ENCODE results near the gene DCBLD2. TPM values are rescaled to one million over a fixed set of nuclear protein-coding genes. Genes with fewer than 3 reads are reported as not detected.

Gene DCBLD2
- total and polyA plus RNA-seq, 9 donors: 13.5 to 58.7 (median 38.0) TPM

GRCh38 chr3:98801043-98801747 is 100.3 kb downstream of the DCBLD2 start:
- intact Hi-C loops (cut with DNase I): no loop called here
- no peaks in the 10 kb centered on the region for H3K4me1 ChIP-seq (ENCODE audit: insufficient read depth)
- H3K9me3 ChIP-seq: no peaks in the 10 kb centered on the region
- TF ChIP-seq CTCF (IDR thresholded peaks at IDR 0.05) (no peak), POLR2A (IDR thresholded peaks at IDR 0.05) (no peak), EP300 (IDR thresholded peaks at IDR 0.05) (no peak)
- H3K36me3 ChIP-seq: no peaks in the 10 kb centered on the region
- DNase-seq: no peak
- 94 to 96% (median 95%) methylated on average over 7 of the region's 7 CpGs for WGBS, 3 donors
- no peak overlapping the region for H3K27ac ChIP-seq
- H3K27me3 ChIP-seq: no peaks in the 10 kb centered on the region
- no peak overlapping the region for H3K4me3 ChIP-seq

DNA sequence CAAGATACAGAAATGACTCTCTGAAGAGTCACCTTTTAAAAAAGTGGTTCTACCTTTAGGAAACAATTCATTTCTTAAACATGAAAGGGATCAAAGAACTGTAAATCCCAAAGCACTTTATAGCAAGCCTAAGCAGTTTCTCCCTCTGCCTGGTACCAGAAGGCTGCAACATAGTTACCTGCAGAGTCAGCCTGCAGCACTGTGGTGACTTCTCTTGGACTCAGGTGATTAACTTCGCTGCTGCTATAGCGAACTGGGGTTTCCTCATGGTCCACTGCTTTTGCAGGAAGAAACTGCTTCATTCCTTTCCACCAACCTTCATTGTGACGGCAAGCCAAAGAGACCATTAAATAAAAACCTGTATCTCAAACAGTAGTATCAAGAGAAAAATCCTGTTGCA is 101.1 kb downstream of the DCBLD2 start:
- Histone ChIP-seq H3K36me3 (no peaks in the 10 kb centered on the region), H3K9me3 (no peaks in the 10 kb centered on the region), H3K27me3 (no peaks in the 10 kb centered on the region), H3K27ac (no peak overlapping the region), H3K4me1 (ENCODE audit: insufficient read depth) (no peaks in the 10 kb centered on the region), H3K4me3 (no peak overlapping the region)
- intact Hi-C loops (cut with DNase I): no loop called here
- TF ChIP-seq EP300 (IDR thresholded peaks at IDR 0.05): no peak
- TF ChIP-seq CTCF (IDR thresholded peaks at IDR 0.05): no peak
- no peak for TF ChIP-seq POLR2A (IDR thresholded peaks at IDR 0.05)
- WGBS, 3 donors: 76 to 97% (median 95%) methylated on average over 3 of the region's 3 CpGs
- DNase-seq: no peak

DNA sequence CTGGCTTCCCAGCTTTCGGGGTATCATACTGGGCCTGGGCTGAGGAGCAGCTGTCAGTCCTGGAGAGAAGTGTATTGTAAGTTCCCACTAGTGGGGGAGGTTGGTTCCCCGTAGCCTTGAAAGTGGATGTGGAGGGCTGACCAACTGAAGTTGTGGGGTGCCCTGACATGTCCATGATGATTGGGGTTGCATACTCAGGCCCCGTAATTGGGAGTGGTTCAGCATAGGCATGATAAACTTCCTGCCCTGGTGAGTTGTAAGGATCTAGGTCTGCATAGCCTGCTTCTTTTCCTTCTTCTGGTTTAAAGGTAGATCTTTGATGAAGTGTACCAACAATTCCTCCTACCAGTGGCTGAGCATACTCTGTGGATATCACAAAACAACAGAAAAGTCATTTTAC is 102.0 kb downstream of the DCBLD2 start:
- no peak overlapping the region for H3K27ac ChIP-seq

DNA sequence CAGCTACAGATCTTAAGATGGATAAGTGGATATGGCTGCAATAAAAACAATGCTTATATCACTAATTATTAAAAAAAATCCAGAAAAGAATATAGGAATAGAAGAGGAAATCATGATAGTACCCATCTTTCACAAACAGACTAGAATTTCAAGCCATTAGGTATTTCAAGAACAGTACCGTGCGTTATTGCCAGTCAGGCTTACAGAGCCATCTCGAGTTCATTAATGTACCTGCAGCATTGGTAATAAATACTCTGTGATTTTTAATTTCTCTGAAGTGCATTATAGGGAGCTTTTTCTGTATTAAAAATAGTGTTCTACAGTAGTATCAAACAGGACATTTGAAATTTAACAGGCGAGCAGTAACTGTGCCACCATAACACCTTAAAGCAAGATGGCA is 102.7 kb downstream of the DCBLD2 start:
- no peaks in the 10 kb centered on the region for H3K27me3 ChIP-seq
- H3K4me3 ChIP-seq: no peak overlapping the region
- no peak for TF ChIP-seq POLR2A (IDR thresholded peaks at IDR 0.05)
- no peak for TF ChIP-seq CTCF (IDR thresholded peaks at IDR 0.05)
- no peak for TF ChIP-seq EP300 (IDR thresholded peaks at IDR 0.05)
- no peaks in the 10 kb centered on the region for H3K4me1 ChIP-seq (ENCODE audit: insufficient read depth)
- intact Hi-C loops (cut with DNase I): no loop called here
- 85 to 89% (median 88%) methylated on average over 4 of the region's 4 CpGs for WGBS, 3 donors
- no peaks in the 10 kb centered on the region for H3K36me3 ChIP-seq
- no peak for DNase-seq
- no peak overlapping the region for H3K27ac ChIP-seq
- H3K9me3 ChIP-seq: no peaks in the 10 kb centered on the region

More for the DNA sequence above, 102.0 kb downstream of the DCBLD2 start:
- WGBS, 3 donors: 84 to 88% (median 85%) methylated on average over 3 of the region's 3 CpGs
- TF ChIP-seq EP300 (IDR thresholded peaks at IDR 0.05) (no peak), POLR2A (IDR thresholded peaks at IDR 0.05) (no peak), CTCF (IDR thresholded peaks at IDR 0.05) (no peak)
- intact Hi-C loops (cut with DNase I): no loop called here
- H3K4me3 ChIP-seq: no peak overlapping the region
- DNase-seq: no peak
- no peaks in the 10 kb centered on the region for H3K4me1 ChIP-seq (ENCODE audit: insufficient read depth)
- H3K9me3 ChIP-seq: no peaks in the 10 kb centered on the region
- H3K27me3 ChIP-seq: no peaks in the 10 kb centered on the region
- H3K36me3 ChIP-seq: no peaks in the 10 kb centered on the region
